GM21528 (cell line): ENCODE results near the gene ARHGEF17.

Source experiments
- ATAC-seq: cut with Tn5 transposase; IDR thresholded peaks from one replicate; pipeline ENCODE4 v1.9.1; 2021; ENCODE audit warnings: mild to moderate bottlenecking, moderate library complexity; ENCODE audit not compliant: unreplicated experiment, low FRiP score

ARHGEF17 gene

GRCh38 chr11:73388265-73389133, 80.4 kb downstream of the ARHGEF17 start:
- ATAC-seq: no peak

GRCh38 chr11:73389134-73389525, 81.1 kb downstream of the ARHGEF17 start:
- no peak for ATAC-seq

GRCh38 chr11:73389916-73390315, 81.8 kb downstream of the ARHGEF17 start:
- no peak for ATAC-seq

DNA sequence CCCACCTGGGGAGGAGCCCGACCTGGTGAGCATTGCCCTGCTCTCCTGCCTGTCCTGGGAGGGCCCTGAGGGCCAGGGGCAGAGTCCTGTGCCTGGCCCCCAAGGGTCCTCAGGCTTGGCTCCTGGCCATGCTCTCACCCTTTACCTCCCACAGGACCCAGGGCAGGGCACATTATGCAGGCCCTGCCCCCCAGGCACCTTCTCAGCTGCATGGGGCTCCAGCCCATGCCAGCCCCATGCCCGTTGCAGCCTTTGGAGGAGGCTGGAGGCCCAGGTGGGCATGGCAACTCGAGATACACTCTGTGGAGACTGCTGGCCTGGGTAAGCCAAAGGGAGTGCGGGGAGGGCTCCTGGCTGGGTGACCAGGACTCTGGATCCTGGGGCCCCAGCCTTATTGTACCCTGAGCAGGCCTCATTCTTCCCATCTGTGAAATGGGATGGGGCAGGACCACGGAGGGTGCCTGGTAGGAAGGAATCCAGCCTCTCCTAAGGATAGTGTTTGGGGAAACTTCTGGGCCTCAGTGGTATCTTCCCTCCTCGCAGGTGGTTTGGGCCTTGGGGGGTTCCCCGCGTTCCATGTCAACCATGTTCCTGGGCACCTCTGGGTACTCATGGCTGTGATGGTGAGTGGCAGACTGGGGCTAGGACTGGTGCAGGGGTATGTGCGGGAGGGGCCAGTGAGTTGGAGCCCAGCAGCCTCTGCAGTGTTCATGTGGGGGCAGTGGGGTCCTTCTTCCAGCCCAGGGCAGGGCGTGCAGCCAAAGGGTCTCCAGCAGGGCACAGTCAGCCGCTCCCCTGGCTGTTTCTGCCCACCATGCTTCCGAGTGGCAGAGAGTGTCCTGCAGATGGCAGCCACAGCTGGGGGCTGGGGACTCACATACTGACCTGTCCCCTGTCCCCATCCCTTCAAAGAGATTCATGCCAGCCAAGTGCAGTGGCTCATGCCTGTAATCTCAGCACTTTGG, 82.8 kb downstream of the ARHGEF17 start:
- ATAC-seq: no peak

- no peak for ATAC-seq
Observed at GRCh38 chr11:73391665-73392064, 83.6 kb downstream of the ARHGEF17 start.

GRCh38 chr11:73392108-73393010, 84.3 kb downstream of the ARHGEF17 start:
- no peak for ATAC-seq

DNA sequence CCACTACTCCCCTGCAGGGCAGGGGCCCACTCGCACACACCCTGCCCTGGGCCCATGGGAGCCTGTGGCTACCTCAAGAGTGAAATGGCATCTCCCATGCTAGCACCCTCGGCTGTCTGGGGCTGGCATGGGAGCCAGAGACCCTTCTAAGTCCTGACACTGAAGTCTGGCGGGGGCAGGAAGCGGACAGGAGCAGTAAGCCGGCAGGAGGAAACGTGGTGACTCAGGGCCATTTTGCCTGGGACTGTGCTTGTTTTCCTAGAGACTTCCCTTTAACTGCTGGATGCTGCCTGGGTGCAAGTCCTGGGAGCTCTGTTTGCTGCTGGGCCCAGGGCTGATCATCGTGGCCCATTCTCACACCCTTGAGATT, 84.9 kb downstream of the ARHGEF17 start:
- ATAC-seq: no peak

DNA sequence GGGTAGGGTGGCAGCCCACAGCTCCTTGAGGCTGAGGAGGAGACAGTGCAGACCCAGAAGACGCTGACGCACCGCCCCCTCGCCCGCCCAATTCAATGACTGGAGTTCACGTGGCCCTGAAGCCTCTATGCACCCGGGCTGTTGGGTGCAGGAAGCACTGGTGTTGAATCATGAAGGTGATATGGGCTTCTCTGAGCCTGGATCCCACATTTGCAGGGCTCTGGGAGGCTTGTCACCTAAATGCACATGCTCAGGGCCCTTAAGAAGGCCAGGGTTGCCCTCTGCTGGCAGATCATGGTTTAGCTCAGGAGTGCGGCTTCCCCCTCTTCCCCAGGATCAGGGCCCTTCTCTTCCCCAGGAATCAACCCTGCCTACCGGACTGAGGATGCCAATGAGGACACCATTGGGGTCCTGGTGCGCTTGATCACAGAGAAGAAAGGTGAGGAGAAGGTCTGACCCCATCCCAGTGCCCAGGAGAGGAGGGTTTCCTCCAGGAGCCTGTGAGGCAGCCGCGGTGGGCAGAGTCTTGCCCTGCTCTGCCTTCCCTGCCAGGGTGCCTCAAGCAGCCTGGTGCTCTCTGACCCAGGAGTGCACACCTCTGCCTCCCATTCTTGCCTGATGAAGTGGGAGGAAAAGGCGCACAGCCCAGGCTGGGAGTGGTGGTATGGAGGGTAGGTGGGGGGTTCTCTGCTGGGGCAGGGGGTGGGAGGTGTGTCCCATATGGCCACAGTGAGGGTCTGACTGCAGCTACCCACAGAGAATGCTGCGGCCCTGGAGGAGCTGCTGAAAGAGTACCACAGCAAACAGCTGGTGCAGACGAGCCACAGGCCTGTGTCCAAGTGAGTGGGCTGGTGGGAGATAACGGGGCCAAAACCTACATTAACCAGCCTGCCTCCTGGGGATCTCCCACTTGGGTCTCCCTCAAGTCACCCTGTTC, 85.7 kb downstream of the ARHGEF17 start:
- ATAC-seq: no peak

GRCh38 chr11:73394416-73395296, 86.6 kb downstream of the ARHGEF17 start:
- ATAC-seq: no peak

GRCh38 chr11:73395297-73396208, 87.5 kb downstream of the ARHGEF17 start:
- no peak for ATAC-seq

DNA sequence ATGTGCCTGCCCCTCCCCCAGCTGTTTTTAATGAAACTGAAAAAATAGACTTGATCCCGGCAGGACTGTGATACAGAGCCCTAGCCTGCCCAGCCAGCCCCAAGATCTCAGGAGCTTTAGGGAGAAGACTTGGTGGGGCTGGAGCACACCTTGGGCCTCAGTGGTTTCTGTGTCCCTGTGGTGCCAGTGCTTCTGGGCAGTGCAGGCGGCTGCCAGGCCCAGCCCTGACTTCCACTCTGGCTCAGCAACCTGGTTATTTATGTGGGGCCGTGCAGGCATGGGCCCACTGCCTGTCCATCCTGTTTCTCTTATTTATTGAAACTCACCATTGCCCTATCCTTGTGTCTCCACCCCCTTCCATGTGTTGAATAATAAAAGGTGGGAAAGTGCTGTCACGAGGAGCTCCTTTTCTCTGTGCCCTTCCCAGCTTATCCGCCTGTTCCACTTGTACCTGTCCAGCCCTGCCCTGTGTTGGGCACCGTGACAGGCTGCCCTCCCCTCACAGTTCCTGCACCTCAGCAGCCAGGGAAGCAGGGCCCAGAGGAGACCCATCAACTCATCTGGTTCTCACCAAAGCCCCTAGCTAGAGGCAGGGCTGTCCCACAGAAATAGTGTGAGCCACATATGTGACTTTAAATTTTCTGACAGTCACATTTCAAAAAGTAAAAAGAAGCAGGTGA, 88.3 kb downstream of the ARHGEF17 start:
- ATAC-seq: no peak

- no peak for ATAC-seq
Observed at GRCh38 chr11:73396985-73397384, 88.9 kb downstream of the ARHGEF17 start.

- no peak for ATAC-seq
Observed at GRCh38 chr11:73397468-73398131, 89.5 kb downstream of the ARHGEF17 start.

- no peak for ATAC-seq
Observed at GRCh38 chr11:73398132-73398526, 90.1 kb downstream of the ARHGEF17 start.

GRCh38 chr11:73398721-73399120, 90.6 kb downstream of the ARHGEF17 start:
- no peak for ATAC-seq

DNA sequence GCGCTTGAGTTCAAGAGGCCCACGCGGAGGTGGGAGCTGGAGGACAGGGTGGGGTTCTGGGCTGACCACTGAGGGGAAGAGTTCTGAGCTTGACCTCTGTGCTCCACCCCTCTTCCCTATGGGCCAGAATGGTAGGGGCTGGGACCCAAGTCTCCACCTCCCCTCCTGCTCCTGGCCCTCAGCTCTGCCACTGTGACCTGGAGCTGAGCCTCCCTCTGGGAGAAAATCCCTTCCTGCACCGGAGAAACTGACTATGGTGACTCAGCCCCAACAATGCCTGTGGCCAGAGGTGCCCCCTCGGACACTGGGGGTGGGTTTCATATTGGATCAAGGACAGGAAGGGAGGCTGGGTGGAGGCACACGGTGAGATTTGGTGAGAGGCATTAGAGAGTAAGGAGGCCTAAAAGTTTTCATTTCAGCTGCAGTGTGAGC, 91.1 kb downstream of the ARHGEF17 start:
- ATAC-seq: no peak
